HepG2 (cell line): ENCODE data around the gene UQCRHL. TPM values are rescaled to one million over a fixed set of nuclear protein-coding genes. Genes with fewer than 3 reads are reported as not detected.

Source experiments
- ARNTL ChIP-seq: sonication (generic); formaldehyde crosslinking; IDR thresholded peaks from 2 replicates; pipeline ENCODE4 v1.4.0; 2020; ENCODE audit warnings: mild to moderate bottlenecking, missing genetic modification reagents
- BRCA1 ChIP-seq: sonication (generic); formaldehyde crosslinking; IDR thresholded peaks from 2 replicates; pipeline ENCODE4 v1.4.0; 2020; ENCODE audit warnings: missing genetic modification reagents
- CENPX ChIP-seq: sonication (generic); formaldehyde crosslinking; IDR thresholded peaks from 2 replicates; pipeline ENCODE4 v1.9.0; 2021; ENCODE audit warnings: mild to moderate bottlenecking, missing genetic modification reagents, moderate library complexity
- ELK4 ChIP-seq: sonication (generic); formaldehyde crosslinking; IDR thresholded peaks from 2 replicates; pipeline ENCODE4 v1.9.0; 2021; ENCODE audit warnings: missing genetic modification reagents, borderline replicate concordance
- FOXM1 ChIP-seq: sonication (generic); formaldehyde crosslinking; IDR thresholded peaks from 2 replicates; pipeline ENCODE4 v1.5.0; 2020; ENCODE audit warnings: missing genetic modification reagents
- HBP1 ChIP-seq: IDR thresholded peaks from 2 replicates; pipeline ENCODE4 v1.6.1; 2016; ENCODE audit warnings: low read depth, control low read depth
- IKZF1 ChIP-seq: fragments of 450-650 bp; IDR thresholded peaks from 2 replicates; pipeline ENCODE4 v1.7.1; 2016
- IKZF5 ChIP-seq: IDR thresholded peaks from 2 replicates; pipeline ENCODE4 v1.6.1; 2018; ENCODE audit warnings: missing genetic modification reagents, mild to moderate bottlenecking, missing compliant biosample characterization
- KDM5B ChIP-seq: sonication (generic); formaldehyde crosslinking; IDR thresholded peaks from 2 replicates; pipeline ENCODE4 v1.4.0; 2020; ENCODE audit warnings: missing genetic modification reagents, mild to moderate bottlenecking, borderline replicate concordance
- MLLT10 ChIP-seq: sonication (generic); formaldehyde crosslinking; IDR thresholded peaks from 2 replicates; pipeline ENCODE4 v1.4.0; 2020; ENCODE audit warnings: missing genetic modification reagents
- SALL1 ChIP-seq: sonication (generic); formaldehyde crosslinking; IDR thresholded peaks from 2 replicates; pipeline ENCODE4 v1.8.0; 2022; ENCODE audit warnings: mild to moderate bottlenecking, missing genetic modification reagents
- SCMH1 ChIP-seq: sonication (generic); formaldehyde crosslinking; IDR thresholded peaks from 2 replicates; pipeline ENCODE4 v1.9.0; 2021; ENCODE audit warnings: missing genetic modification reagents, mild to moderate bottlenecking, borderline replicate concordance
- SIX4 ChIP-seq: sonication (generic); formaldehyde crosslinking; IDR thresholded peaks from 2 replicates; pipeline ENCODE4 v1.4.0; 2020; ENCODE audit warnings: missing genetic modification reagents
- XRCC5 ChIP-seq: fragments of 200-400 bp; formaldehyde crosslinking; optimal IDR thresholded peaks from 2 replicates; pipeline ENCODE3; 2017; ENCODE audit warnings: mild to moderate bottlenecking, low read length
- ZBTB38 ChIP-seq: sonication (generic); formaldehyde crosslinking; IDR thresholded peaks from 2 replicates; pipeline ENCODE4 v1.5.1; 2020; ENCODE audit warnings: mild to moderate bottlenecking, missing genetic modification reagents
- ZNF280D ChIP-seq: sonication (generic); formaldehyde crosslinking; IDR thresholded peaks from 2 replicates; pipeline ENCODE4 v1.5.1; 2020; ENCODE audit warnings: mild to moderate bottlenecking, missing genetic modification reagents
- ZNF33A ChIP-seq: sonication (generic); formaldehyde crosslinking; IDR thresholded peaks from 2 replicates; pipeline ENCODE4 v1.5.1; 2020; ENCODE audit warnings: missing genetic modification reagents, mild to moderate bottlenecking, moderate library complexity, borderline replicate concordance
- ZNF574 ChIP-seq: sonication (generic); formaldehyde crosslinking; IDR thresholded peaks from 2 replicates; pipeline ENCODE4 v1.4.0; 2020; ENCODE audit warnings: missing genetic modification reagents
- ZNF639 ChIP-seq: conservative IDR thresholded peaks from 2 replicates; pipeline ENCODE4 v1.6.1; 2018; ENCODE audit warnings: missing genetic modification reagents
- polyA plus RNA-seq, 8 experiments: library from polyadenylated mRNA; depleted of rRNA in 3 of 8; stranded (reverse) in 7 of 8; unstranded in 1 of 8; fragments of >200 nt; fragmentation: Illumina TruSeq in 4 of 8; extraction: Trizol in 4 of 8; gene quantifications; 2 replicates each; pipeline versions ENCODE4 v1.2.1 to v1.2.3, GENCODE V29; 2011 to 2016; ENCODE audit warnings: low read depth in 4 of 8, missing spikeins in 1 of 8, mixed read lengths in 1 of 8; ENCODE audit not compliant: insufficient read depth in 1 of 8
- total RNA-seq, 5 experiments: library from RNA; depleted of rRNA; stranded (reverse); fragments of >200 nt; fragmentation: Illumina TruSeq; extraction: Trizol; gene quantifications; 2 replicates each; pipeline ENCODE4 v1.2.3, GENCODE V29; 2016; ENCODE audit warnings: low read depth in 1 of 5

The UQCRHL gene
- total and polyA plus RNA-seq, 2 of the 13 experiments (the other 11 are each of a cell fraction or from before 2014, with no cell fraction given) = 1.8 to 2.3 TPM

- TF ChIP-seq ZNF33A = no peak
- no peak for TF ChIP-seq IKZF5
- 0 out of 2 replicates have a peak, but pooled peaks have one; percentile 17 for TF ChIP-seq ZBTB38 (CRISPR knock-in tag)
- TF ChIP-seq SALL1 = 0 out of 2 replicates have a peak, but pooled peaks have one; percentile 16
- TF ChIP-seq MLLT10 = no peak
- TF ChIP-seq IKZF1 = no peak
- TF ChIP-seq XRCC5 = no peak
- TF ChIP-seq CENPX (CRISPR knock-in tag) = no peak
- no peak for TF ChIP-seq FOXM1 (CRISPR knock-in tag)
- no peak for TF ChIP-seq ZNF639
- no peak for TF ChIP-seq SCMH1
- TF ChIP-seq ELK4 (CRISPR knock-in tag) = no peak
- TF ChIP-seq KDM5B (CRISPR knock-in tag) = no peak; the same call in 1 of the 2 replicates
- no peak for TF ChIP-seq BRCA1 (CRISPR knock-in tag)
- TF ChIP-seq ARNTL (CRISPR knock-in tag) = no peak
- TF ChIP-seq ZNF574 (CRISPR knock-in tag) = no peak; the same call in 1 of the 2 replicates
- TF ChIP-seq SIX4 (CRISPR knock-in tag) = no peak
- TF ChIP-seq HBP1 (CRISPR knock-in tag) = no peak
- no peak for TF ChIP-seq ZNF280D (CRISPR knock-in tag)
Measured at GRCh38 chr1:15758953-15759661, 48.3 kb downstream of the UQCRHL start (continued).
